ENCODE measurements around the gene SNRPD2.
A peak's percentile ranks its signal among the peaks of the same experiment; 100 is the strongest.
"Not testable (repeated sequence)": the region's sequence is repeated elsewhere in the genome, so short reads cannot be mapped to it uniquely, and the experiment has no call there.

Gene SNRPD2

GRCh38 chr19:45691516-45692186, at the start of gene SNRPD2:
TSS of gene SNRPD2 (minus strand) at chr19:45691953. CDS start at chr19:45691888, 65 bp downstream.
- H3K4me3 ChIP-seq (ENCODE audit: low read length in 2 of 2) = peak within 1 kb of the TSS; percentile 91 to 92
- peak within 1 kb of the TSS; percentile 90 for H3K9ac ChIP-seq (ENCODE audit: low read length in 2 of 2)
- peaks cover 19% of the 10 kb centered on the region in 2 donors for H3K36me3 ChIP-seq (ENCODE audit: control insufficient read depth in 2 of 2, insufficient read depth in 2 of 2, low read length in 2 of 2)
- no peaks in the 10 kb centered on the region for H3K9me3 ChIP-seq (ENCODE audit: control insufficient read depth in 2 of 2, low read length in 2 of 2)
- H3K4me1 ChIP-seq (ENCODE audit: control insufficient read depth, insufficient read depth, low read length) = peaks cover 17% of the 10 kb centered on the region
- no peaks in the 10 kb centered on the region for H3K27me3 ChIP-seq (ENCODE audit: control insufficient read depth in 1 of 2, insufficient read depth in 2 of 2, low read length in 2 of 2)
- H3K27ac ChIP-seq (ENCODE audit: low read length) = peak within 1 kb of the TSS; percentile 88

GRCh38 chr19:45739498-45740439, 48.0 kb upstream of the SNRPD2 start:
- Histone ChIP-seq H3K9me3 (ENCODE audit: control insufficient read depth in 2 of 2, low read length in 2 of 2) (no peaks in the 10 kb centered on the region), H3K4me1 (ENCODE audit: control insufficient read depth, insufficient read depth, low read length) (no peaks in the 10 kb centered on the region), H3K27ac (ENCODE audit: low read length) (no peak overlapping the region), H3K27me3 (ENCODE audit: control insufficient read depth in 1 of 2, insufficient read depth in 2 of 2, low read length in 2 of 2) (no peaks in the 10 kb centered on the region), H3K9ac (ENCODE audit: low read length in 2 of 2) (no peak overlapping the region), H3K36me3 (ENCODE audit: control insufficient read depth in 2 of 2, insufficient read depth in 2 of 2, low read length in 2 of 2) (no peaks in the 10 kb centered on the region), H3K4me3 (ENCODE audit: low read length in 2 of 2) (no peak overlapping the region)

- peaks cover 13% of the 10 kb centered on the region for H3K4me1 ChIP-seq (ENCODE audit: control insufficient read depth, insufficient read depth, low read length)
- H3K36me3 ChIP-seq (ENCODE audit: control insufficient read depth in 2 of 2, insufficient read depth in 2 of 2, low read length in 2 of 2) = no peaks in the 10 kb centered on the region
These were observed 41.5 kb upstream of the SNRPD2 start, which contains the start of gene MEIOSIN for GRCh38 chr19:45733160-45733810. TSS of gene MEIOSIN (plus strand) at chr19:45733439. CDS start at chr19:45735377, 1,938 bp downstream.

GRCh38 chr19:45730368-45731288, 38.9 kb upstream of the SNRPD2 start, which contains the start of gene FBXO46:
TSS of gene FBXO46 (minus strand) at chr19:45730896. CDS start at chr19:45713495, 17,401 bp downstream.
- H3K4me3 ChIP-seq (ENCODE audit: low read length in 2 of 2) = peak within 1 kb of the TSS; percentile 88 to 97

More at GRCh38 chr19:45733160-45733810, 41.5 kb upstream of the SNRPD2 start, which contains the start of gene MEIOSIN:
- Histone ChIP-seq H3K9ac (ENCODE audit: low read length in 2 of 2) (no peak within 1 kb of the TSS), H3K4me3 (ENCODE audit: low read length in 2 of 2) (no peak within 1 kb of the TSS), H3K27me3 (ENCODE audit: control insufficient read depth in 1 of 2, insufficient read depth in 2 of 2, low read length in 2 of 2) (no peaks in the 10 kb centered on the region), H3K9me3 (ENCODE audit: control insufficient read depth in 2 of 2, low read length in 2 of 2) (no peaks in the 10 kb centered on the region), H3K27ac (ENCODE audit: low read length) (no peak within 1 kb of the TSS)

GRCh38 chr19:45729800-45730290, 38.1 kb upstream of the SNRPD2 start:
- H3K27me3 ChIP-seq (ENCODE audit: control insufficient read depth in 1 of 2, insufficient read depth in 2 of 2, low read length in 2 of 2) = no peaks in the 10 kb centered on the region
- H3K4me3 ChIP-seq (ENCODE audit: low read length in 2 of 2) = peak overlapping the region; percentile 88 to 97
- peak overlapping the region; percentile 88 to 89 for H3K9ac ChIP-seq (ENCODE audit: low read length in 2 of 2)
- no peaks in the 10 kb centered on the region for H3K9me3 ChIP-seq (ENCODE audit: control insufficient read depth in 2 of 2, low read length in 2 of 2)
- no peaks in the 10 kb centered on the region for H3K36me3 ChIP-seq (ENCODE audit: control insufficient read depth in 2 of 2, insufficient read depth in 2 of 2, low read length in 2 of 2)
- no peak overlapping the region for H3K27ac ChIP-seq (ENCODE audit: low read length)
- H3K4me1 ChIP-seq (ENCODE audit: control insufficient read depth, insufficient read depth, low read length) = peaks cover 13% of the 10 kb centered on the region

More at GRCh38 chr19:45730368-45731288, 38.9 kb upstream of the SNRPD2 start, which contains the start of gene FBXO46:
- H3K9me3 ChIP-seq (ENCODE audit: control insufficient read depth in 2 of 2, low read length in 2 of 2) = no peaks in the 10 kb centered on the region
- H3K36me3 ChIP-seq (ENCODE audit: control insufficient read depth in 2 of 2, insufficient read depth in 2 of 2, low read length in 2 of 2) = no peaks in the 10 kb centered on the region
- no peaks in the 10 kb centered on the region for H3K27me3 ChIP-seq (ENCODE audit: control insufficient read depth in 1 of 2, insufficient read depth in 2 of 2, low read length in 2 of 2)
- peaks cover 13% of the 10 kb centered on the region for H3K4me1 ChIP-seq (ENCODE audit: control insufficient read depth, insufficient read depth, low read length)
- H3K9ac ChIP-seq (ENCODE audit: low read length in 2 of 2) = peak within 1 kb of the TSS; percentile 88 to 89
- peak within 1 kb of the TSS; percentile 60 for H3K27ac ChIP-seq (ENCODE audit: low read length)

GRCh38 chr19:45728683-45729082, 36.9 kb upstream of the SNRPD2 start:
- H3K27ac ChIP-seq (ENCODE audit: low read length); H3K9ac ChIP-seq (ENCODE audit: low read length in 2 of 2); H3K4me3 ChIP-seq (ENCODE audit: low read length in 2 of 2); H3K27me3 ChIP-seq (ENCODE audit: control insufficient read depth in 1 of 2, insufficient read depth in 2 of 2, low read length in 2 of 2); H3K9me3 ChIP-seq (ENCODE audit: control insufficient read depth in 2 of 2, low read length in 2 of 2); H3K36me3 ChIP-seq (ENCODE audit: control insufficient read depth in 2 of 2, insufficient read depth in 2 of 2, low read length in 2 of 2): not testable (repeated sequence)
- peaks cover 13% of the 10 kb centered on the region for H3K4me1 ChIP-seq (ENCODE audit: control insufficient read depth, insufficient read depth, low read length)

GRCh38 chr19:45720065-45720464, 28.3 kb upstream of the SNRPD2 start:
- not testable (repeated sequence) for H3K4me3 ChIP-seq (ENCODE audit: low read length in 2 of 2); H3K27ac ChIP-seq (ENCODE audit: low read length); H3K36me3 ChIP-seq (ENCODE audit: control insufficient read depth in 2 of 2, insufficient read depth in 2 of 2, low read length in 2 of 2); H3K9ac ChIP-seq (ENCODE audit: low read length in 2 of 2); H3K27me3 ChIP-seq (ENCODE audit: control insufficient read depth in 1 of 2, insufficient read depth in 2 of 2, low read length in 2 of 2); H3K9me3 ChIP-seq (ENCODE audit: control insufficient read depth in 2 of 2, low read length in 2 of 2)
- H3K4me1 ChIP-seq (ENCODE audit: control insufficient read depth, insufficient read depth, low read length) = peaks cover 17% of the 10 kb centered on the region

- Histone ChIP-seq H3K4me1 (ENCODE audit: control insufficient read depth, insufficient read depth, low read length) (peaks cover 17% of the 10 kb centered on the region), H3K4me3 (ENCODE audit: low read length in 2 of 2) (peak overlapping the region; percentile 91 to 99), H3K9me3 (ENCODE audit: control insufficient read depth in 2 of 2, low read length in 2 of 2) (no peaks in the 10 kb centered on the region)
These were observed 26.4 kb upstream of the SNRPD2 start for GRCh38 chr19:45717983-45718650.

More at GRCh38 chr19:45717983-45718650, 26.4 kb upstream of the SNRPD2 start:
- H3K27me3 ChIP-seq (ENCODE audit: control insufficient read depth in 1 of 2, insufficient read depth in 2 of 2, low read length in 2 of 2) = no peaks in the 10 kb centered on the region
- H3K9ac ChIP-seq (ENCODE audit: low read length in 2 of 2) = peak overlapping the region; percentile 95 to 96
- peak overlapping the region; percentile 97 for H3K27ac ChIP-seq (ENCODE audit: low read length)
- H3K36me3 ChIP-seq (ENCODE audit: control insufficient read depth in 2 of 2, insufficient read depth in 2 of 2, low read length in 2 of 2) = peaks cover under 1 to 5% of the 10 kb centered on the region in 2 donors
